Activated T-cell treated with anti-CD3 and anti-CD28 coated beads for 1 hour (primary cell): ENCODE data around the gene DCP1B.

Experiments
- DNase-seq: peaks from one replicate; pipeline ENCODE4 v3.0.0-alpha.2; 2020; ENCODE audit warnings: low read depth

The DCP1B gene

DNA sequence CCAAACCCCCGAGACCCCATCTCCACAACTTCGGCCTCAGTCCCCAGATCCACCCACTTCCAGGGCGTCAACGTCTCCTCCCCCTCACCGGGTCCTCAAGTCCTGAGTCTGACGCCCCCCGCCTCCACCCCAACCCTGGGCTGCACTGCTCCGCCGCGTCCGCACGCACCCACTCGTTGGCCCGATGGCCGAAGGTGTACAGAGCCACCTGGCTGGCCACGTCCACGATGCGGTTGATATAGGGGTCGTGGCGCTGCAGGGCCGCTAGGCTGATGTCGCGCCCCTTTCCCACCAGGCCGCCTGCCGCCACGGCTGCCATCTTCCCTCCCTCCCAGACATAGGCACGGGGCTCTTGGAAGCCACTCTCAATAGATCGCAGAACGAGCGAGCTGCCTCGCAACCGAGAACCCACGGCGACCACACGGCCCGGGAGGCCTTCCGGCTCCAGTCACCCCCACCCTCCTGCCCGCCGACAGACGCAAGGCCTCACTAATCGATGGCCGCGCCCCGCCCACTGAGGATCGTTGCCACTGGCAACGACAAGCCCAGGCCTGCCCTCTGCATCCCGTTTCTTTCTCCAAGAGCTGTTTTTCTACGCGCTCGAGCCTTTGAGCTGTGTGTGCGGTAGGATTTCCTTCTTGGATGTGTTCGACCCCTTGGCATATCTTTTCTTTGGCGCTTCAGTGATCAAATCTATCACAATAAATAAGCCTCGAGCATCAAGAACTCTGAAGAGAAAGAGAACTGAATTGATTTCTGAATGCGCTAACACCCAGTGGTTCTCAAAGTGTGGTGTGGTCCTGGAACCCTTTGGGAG lies at the start of gene DCP1B:
Gene DCP1B (minus strand): TSS at position 345 of the 817 bp plus-strand sequence. CDS start 26 bp downstream, at position 319.
- DNase-seq, result peak; percentile 87

DNA sequence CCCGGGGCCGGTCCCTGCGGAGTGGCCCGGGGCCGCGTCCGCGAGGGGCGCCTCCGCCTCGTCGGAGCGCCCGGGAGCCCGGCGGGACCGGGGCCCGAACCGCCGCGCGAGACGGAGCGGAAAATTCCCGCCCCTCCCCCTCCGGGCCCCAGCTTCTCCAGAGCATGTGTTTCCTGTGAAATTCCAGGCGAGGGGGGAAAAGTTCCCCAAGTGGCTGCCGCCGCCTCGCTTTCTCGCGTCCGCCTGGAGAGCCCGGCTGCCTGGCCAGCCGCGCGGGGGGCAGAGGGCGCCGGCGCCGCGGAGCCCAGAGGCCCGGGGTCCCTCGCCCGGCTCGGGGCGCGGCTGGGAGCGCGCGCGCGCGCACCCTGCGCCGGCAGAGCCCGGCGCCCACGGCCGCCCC lies 49.4 kb upstream of the DCP1B start:
- no peak for DNase-seq

DNA sequence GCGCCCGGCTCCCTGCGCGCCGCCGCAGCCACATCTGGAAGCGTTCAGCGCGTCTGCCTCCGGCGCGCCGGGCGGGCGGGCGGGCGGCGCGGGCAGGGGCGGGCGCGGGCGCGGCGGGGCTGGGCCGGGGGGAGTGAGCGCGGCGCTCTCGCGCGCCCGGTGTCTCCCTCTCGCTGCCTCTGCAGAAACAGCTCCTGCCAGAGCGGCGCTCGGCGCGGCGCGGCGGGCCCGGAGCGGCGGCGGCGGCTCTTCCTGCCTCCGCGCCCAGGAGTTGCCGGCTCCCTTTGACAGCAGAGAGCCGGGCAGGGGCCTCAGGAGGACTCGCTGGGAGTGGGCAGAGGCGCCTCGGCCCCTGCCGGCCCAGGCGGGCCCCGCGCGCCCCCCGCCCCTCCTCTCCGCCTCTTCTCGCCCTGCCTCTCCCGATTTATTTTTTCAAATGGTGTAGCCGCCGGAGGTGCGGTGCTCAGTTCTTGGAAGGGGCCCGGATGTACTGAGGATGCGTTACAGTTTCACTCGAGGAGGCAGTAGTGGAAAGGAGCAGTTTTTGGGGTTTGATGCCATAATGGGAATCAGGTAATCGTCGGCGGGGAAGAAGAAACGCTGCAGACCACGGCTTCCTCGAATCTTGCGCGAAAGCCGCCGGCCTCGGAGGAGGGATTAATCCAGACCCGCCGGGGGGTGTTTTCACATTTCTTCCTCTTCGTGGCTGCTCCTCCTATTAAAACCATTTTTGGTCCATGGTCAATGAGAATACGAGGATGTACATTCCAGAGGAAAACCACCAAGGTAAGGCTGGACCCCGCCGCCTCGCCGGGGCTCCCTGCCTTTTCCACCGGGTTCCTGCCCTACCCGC lies 48.8 kb upstream of the DCP1B start, which contains the start of gene CACNA1C:
Gene CACNA1C (plus strand): TSS at position 162 of the 853 bp plus-strand sequence. CDS start 576 bp downstream, at position 738.
- peak; percentile 6 for DNase-seq

DNA sequence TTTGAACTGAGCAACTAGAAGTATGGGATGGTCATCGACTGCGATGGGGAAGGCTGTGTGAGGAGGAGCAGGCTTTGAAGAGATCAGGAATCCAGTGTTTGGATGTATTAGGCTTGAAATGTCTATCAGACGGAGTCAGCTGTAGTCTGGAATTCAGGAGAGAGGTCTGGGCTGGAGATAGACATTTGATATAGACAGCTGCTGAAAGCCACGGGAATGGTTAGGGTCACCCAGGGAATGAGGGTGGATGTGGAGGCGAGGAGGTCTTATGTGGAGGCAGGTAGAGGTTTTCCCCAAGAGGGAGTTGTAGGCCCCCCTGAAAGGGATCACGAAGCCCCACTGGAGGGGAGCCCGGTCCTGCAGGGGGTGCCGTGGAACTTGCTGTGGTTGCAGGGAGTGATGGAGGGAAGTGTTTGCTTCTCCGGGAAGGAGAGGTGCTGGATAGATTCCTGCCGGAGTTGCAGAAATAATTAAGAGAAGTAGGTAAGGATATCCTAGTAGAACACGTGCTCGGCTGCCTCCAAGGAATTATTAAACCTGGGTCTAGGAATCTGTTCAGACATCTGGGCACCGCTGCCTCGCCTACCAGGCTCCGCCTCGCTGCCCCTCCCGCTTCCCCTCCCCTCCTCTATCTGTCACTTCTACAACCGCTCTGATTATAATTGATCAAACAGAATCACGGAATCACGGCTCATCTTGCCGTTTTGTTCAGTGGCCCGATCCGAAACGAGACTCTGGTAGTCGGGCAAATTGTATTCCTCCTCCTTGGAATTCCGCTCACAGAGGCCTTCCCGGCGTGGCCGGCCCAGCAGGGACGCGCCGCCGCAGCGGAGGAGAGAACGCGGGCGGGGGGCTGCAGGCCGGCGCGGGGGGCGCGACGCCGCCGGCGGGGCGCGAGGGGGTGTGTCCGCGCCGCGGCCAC lies 47.7 kb upstream of the DCP1B start:
- no peak for DNase-seq

DNA sequence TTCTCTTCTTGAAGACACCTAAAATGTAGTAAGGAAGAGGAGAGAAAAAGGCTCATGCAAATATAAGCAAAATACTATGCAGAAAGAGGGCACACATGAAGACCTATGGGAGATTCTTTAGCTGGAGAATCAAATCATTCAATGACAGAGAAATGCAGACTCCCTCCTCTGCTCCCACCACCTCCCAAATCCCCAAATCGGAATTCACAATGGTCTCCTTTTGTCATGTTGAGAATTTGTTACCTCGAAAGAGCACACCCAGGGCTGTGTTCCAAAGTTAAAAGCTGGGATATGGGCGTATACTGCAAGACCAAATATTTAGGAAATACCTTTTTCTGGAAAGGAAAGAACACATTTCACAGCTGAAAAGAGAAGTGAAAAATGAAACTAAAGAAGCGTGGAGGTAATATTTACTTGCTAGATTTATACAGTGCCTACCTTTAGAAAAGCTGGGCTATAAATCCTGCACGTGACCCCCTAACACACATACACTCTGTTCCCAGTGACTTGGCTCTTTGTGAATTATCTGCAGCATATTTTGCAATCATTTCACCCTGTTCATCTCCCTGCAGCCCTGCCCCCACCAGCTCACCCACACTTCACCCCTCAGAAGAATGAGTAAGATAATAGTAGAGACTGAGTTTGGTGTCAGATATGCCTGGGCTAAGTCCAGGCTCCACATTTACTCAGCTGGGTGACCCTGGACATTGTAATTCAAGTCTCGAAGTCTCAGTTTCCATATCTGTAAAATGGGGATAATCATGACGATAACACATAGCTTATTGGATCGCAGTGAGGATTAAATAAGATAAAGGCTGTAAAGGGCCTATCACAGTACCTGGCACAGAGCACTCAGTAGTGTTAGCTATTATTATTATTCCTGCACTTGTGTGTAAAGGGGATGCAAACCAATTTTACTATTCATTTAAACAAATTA lies 45.6 kb upstream of the DCP1B start:
- no peak for DNase-seq

DNA sequence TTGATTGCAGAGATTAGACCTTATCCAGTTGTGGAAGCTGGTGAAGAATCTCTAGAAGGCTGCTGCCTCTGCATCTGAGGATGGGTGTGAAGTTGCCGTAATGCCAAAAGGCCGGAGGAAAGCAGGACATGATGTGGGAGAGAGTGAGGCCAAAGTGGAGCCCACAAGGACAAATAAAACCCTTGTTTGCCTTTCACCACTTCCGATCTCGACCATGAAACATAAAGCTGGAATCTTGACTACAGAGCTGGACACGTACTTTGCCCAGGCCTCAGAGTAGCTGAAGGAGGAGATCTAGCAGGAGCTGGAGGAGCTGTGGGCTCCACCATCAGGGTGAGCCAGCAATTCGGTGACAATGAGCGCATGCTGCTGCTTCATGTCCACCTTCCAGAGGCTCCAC lies 43.5 kb upstream of the DCP1B start:
- DNase-seq, result no peak

DNA sequence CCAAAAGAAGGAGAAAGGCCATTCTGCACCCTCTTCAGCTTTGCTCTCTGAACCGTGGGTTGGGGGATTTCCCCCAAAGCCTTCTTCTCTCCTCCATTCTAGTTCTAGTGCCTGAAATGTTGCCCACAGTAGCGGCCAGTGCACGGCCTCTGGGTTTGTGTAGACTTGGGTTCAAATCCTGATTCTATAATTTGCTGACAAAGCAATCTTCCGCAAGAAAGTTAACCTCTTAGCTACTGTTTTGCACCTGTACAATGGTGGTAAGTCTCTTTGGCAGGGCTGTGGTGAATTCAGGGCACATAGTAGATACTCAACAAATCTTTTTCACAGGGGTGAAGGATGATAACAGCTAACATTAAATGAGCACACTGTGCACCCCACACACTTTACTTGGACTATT lies 42.7 kb upstream of the DCP1B start:
- no peak for DNase-seq

DNA sequence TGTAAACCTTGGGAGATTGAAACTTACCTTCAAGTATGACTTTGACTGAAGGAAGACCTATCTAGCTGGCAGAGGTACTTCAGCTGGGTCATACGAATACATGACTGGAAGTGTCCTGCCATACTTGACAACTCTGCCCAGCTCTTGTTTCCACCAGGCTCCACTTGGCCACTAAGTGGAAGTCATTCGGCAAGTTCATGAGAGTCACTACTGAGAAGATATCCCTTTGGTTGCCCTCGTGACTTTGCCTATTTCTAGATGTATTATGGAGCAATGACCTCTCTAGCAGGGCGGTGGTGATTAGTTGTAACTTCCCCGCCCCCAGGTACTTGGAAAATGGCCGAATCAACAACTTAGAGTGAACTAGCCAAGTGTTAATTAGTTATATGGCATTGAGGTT lies 39.9 kb upstream of the DCP1B start:
- no peak for DNase-seq

DNA sequence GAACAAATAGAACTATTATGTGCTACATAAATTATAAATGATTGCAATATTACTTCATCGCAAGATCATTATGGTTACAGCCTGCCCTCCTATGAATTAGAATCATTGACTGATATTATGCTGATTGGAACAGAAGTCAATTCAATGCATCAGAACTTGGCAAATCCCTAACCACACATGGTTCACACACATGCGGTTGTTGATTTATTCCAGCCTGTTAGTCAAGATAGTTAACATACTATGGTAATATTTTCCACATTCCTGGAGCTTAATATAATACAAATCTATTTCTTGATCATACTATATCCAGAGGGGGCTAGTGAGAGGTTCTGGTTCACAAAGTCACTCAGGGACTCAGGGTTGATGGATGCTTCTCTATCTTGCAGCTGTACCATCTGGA lies 38.8 kb upstream of the DCP1B start:
- DNase-seq, result no peak

DNA sequence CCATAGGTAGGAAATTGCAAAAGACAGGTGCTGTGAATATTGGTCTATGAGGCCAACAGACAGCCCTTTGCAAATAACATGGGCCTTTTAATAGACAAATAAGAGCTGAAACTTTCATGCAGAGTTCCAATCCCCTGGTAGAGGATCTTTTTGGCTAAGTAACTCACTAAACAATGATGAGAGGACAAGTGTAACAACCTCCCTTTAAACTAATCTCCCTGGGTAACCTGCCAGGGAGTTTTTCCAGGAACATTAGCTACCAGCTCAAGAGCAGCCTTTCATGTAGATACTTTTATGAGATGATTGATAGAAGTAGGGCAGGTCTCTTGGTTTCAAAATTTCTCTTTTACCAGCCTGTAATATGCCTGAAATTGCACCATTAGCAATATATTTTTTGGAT lies 34.8 kb upstream of the DCP1B start:
- DNase-seq, result no peak

DNA sequence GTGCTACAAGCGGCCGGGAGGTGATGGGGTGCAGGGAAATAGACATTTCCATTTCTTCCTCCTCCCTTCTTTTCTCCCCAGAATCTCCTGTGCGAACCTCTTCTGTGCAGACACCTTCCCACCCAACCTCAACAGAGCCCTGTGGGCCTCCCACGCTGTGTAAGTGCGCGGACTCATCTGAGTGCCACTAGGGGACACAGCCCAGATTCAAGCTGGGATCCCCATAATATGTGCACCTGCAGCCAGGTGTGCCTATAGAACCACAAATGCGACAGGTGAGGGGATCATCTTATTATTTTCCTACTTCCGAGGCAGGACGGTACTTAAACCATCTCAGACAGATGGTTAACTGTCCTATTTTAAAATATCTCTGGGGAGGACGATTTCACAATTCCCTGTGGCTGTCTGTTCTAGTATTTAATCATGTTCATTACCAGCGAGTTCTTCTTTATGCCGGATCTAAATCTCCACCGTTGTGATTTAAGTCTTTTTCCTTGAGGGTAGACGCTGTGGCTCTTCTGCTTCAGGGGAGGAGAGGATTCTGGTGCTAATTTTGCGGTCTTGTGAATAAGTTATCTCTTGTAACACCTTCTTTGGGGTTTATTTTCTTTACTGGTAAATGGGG lies 31.3 kb upstream of the DCP1B start:
- DNase-seq, result no peak

DNA sequence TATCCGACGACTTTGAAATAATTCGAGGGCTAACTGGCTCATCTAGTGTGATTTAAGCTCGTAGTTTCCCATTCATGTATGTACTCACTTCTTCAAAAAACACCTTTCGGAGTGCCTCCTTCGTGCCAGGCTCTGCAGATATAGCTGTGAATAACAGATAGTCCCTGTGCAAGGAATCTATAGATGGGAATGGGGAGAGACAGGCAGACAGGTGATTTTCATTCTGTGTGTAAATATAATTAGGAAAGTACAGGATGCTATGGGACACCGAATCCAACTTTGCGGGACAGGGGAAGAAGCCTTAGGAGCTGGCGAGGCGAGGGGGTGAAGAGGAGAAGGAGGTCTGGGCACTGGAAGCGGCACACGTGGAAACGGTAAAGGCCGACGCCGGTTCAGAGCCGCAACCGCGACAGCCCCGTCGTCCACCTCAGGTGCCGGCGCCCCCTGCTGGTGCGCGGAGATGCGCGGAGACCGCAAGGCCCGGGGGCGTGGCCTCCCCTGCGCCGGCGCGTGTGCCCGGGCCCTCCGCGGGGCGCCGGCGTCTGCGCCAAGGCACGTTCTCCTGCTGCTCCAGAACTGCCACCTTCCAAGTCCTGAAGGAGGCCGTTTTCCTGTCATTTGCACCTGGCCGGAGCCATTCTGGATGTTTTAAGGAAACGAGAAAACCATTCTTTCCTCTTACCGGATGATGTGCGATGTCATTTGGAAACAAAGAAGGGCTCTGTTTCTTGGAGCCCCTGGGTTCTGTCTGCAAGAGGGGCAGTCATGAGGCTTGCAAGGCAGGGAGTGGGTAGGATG lies 30.6 kb upstream of the DCP1B start:
- DNase-seq, result peak; percentile 82

DNA sequence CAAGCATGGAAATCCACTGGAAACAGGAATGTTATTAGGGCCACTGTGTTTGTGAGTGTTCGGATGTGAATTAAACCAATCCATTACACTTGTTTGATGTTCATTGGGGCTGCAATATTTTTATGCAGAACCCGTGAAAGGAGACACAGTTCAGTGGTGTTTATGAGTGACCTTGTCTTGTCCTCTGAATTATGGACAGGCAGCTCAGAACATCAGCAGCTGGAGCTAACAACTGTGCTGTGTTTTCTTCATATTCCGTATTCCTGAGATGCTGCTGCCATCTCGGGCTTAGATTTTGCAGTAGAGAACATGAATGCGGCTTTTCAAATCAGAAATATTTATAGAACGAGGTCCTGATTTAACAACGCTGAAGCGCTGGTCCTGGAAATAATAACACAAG lies 28.2 kb upstream of the DCP1B start:
- no peak for DNase-seq

DNA sequence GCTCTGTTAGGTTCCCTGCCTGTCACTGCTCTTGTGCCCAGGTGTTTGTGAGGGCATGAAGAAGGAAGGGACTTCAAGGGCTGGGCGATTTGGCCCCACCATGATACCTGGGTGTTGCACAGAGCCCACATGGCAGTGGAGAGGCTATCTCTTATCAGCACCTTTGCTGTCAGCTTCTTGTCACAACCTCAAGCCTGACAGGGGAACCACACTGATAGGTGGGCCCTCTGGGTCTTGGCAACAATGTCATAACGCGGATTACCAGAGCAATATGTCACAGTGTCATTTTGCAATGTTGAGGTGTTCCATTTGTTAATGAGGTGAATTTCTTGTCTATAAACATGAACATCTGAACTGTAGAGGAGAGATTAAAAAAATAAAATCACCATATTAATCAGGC lies 25.6 kb upstream of the DCP1B start:
- no peak for DNase-seq

DNA sequence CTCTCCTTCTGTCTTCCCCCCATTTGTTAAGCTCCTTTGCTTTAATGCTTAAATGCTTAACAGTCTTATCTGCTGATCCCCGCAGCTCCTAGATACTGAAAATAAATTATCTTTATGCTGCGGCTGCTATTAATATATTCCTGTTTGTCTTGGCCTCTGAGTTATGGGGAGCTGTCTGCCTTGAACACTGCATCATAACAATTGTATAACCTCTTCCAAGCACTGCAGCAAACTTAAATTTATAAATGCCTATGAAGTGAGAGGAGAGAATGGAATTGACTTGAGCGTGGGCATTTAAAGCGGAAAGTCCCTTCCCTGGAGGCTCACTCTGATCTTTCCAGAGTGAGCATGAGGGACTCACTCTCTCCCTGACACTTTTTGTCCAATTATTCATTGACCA lies 23.1 kb upstream of the DCP1B start:
- DNase-seq, result no peak

DNA sequence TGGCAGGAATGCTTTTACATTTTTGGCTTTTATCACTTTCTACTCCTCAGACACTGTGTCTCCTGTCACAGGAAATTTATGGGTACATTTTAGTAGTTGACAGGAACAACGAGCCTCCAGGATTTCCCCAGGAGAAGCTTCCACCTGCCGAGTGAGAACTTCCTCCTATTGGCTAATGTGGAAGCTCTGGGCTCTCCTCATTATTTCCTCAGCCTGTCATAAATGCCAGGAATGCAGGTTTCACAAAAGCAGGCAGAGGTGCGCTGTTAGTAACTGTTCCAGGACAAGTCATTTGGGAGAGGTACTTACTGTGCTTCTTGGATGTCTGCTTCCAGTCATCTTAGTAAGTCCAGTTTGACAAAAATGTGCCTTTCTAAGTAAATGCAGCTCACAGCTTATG lies 19.1 kb upstream of the DCP1B start:
- DNase-seq, result no peak

DNA sequence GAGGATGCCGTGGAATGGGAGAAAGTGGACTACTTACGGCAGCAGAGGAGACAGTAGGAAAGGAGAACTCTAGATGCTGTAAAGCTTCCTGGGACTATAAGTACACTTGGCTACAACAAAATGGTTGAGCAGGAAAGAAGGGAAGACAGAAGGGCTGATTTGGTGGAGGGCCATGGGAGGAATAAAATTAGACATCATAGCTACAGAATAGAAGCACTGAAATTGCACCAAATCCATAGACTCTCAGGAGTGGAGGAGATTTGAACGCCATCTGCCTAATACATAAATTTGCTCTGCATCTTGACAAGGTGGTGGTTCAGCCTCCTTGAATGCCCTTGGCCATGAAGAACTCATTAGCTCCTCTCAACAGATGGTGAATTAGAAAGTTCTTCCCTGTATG lies 16.3 kb upstream of the DCP1B start:
- no peak for DNase-seq

DNA sequence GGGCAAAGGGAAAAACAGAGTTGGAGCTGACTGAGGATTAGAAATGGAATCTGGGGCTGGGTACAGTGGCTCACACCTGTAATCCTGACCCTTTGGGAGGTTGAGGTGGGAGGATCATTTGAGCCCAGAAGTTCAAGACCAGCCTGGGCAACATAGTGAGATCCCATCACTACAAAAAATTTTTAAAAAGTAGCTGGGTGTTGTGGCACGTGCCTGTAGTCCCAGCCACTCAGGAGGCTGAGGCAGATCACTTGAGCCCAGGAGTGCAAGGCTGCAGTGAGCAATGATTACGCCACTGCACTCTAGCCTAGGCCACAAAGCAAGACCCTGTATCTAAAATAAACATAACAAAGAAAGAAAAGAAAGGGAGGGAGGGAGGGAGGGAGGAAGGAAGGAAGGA lies 14.9 kb upstream of the DCP1B start:
- no peak for DNase-seq

DNA sequence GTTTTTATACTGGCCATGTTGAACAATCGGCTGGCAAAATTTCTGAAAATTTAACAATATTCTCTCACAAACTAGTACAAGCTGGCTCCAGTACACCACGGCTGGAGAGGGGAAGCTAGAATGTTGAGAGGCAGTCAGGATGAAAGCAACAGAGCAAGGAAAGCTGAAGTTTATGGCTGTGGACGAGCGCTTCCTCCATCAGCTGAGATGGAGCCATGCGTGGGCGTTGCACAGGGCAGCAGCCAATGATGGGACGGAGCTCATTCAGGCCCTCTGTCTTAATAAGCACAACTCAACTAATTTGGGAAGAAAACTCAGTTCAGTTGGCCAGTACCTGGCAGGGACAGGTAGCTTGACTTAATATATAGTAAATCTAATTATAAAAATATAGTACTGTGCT lies 14.1 kb upstream of the DCP1B start:
- DNase-seq, result no peak
